ENCODE measurements around the gene PUS1.

The PUS1 gene

GRCh38 chr12:131971226-131971625 is 42.1 kb downstream of the PUS1 start:
- no peak overlapping the region for H3K4me2 ChIP-seq (ENCODE audit: low read length)
- no peaks in the 10 kb centered on the region for H3K9me2 ChIP-seq (replicated peaks; ENCODE audit: control insufficient read depth, low read length)
- H3K27ac ChIP-seq (ENCODE audit: low read depth, low read length): no peak overlapping the region
- H3K9me3 ChIP-seq (ENCODE audit: control insufficient read depth, insufficient read depth, low read length): no peaks in the 10 kb centered on the region
- H3K4me3 ChIP-seq (ENCODE audit: low read length): no peak overlapping the region
- no peak for TF ChIP-seq EZH2phosphoT487 (IDR thresholded peaks at IDR 0.05; ENCODE audit: borderline replicate concordance, low read length)
- TF ChIP-seq, protein P1, sequence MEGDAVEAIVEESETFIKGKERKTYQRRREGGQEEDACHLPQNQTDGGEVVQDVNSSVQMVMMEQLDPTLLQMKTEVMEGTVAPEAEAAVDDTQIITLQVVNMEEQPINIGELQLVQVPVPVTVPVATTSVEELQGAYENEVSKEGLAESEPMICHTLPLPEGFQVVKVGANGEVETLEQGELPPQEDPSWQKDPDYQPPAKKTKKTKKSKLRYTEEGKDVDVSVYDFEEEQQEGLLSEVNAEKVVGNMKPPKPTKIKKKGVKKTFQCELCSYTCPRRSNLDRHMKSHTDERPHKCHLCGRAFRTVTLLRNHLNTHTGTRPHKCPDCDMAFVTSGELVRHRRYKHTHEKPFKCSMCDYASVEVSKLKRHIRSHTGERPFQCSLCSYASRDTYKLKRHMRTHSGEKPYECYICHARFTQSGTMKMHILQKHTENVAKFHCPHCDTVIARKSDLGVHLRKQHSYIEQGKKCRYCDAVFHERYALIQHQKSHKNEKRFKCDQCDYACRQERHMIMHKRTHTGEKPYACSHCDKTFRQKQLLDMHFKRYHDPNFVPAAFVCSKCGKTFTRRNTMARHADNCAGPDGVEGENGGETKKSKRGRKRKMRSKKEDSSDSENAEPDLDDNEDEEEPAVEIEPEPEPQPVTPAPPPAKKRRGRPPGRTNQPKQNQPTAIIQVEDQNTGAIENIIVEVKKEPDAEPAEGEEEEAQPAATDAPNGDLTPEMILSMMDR (IDR thresholded peaks at IDR 0.05; ENCODE audit: low read depth, low read length, poor library complexity, severe bottlenecking): no peak
- H3K36me3 ChIP-seq (ENCODE audit: control insufficient read depth, low read length): no peaks in the 10 kb centered on the region
- H3F3A ChIP-seq (ENCODE audit: control insufficient read depth, insufficient read depth): no peaks in the 10 kb centered on the region
- no peaks in the 10 kb centered on the region for H3K4me1 ChIP-seq (ENCODE audit: control insufficient read depth, low read length)
- H3K79me2 ChIP-seq (ENCODE audit: control insufficient read depth, low read length): peaks cover 96% of the 10 kb centered on the region
- H4K20me1 ChIP-seq (ENCODE audit: control insufficient read depth, insufficient read depth, low read depth, low read length): peaks cover 12% of the 10 kb centered on the region
- H3K27me3 ChIP-seq (ENCODE audit: control insufficient read depth, low read length): no peaks in the 10 kb centered on the region

DNA sequence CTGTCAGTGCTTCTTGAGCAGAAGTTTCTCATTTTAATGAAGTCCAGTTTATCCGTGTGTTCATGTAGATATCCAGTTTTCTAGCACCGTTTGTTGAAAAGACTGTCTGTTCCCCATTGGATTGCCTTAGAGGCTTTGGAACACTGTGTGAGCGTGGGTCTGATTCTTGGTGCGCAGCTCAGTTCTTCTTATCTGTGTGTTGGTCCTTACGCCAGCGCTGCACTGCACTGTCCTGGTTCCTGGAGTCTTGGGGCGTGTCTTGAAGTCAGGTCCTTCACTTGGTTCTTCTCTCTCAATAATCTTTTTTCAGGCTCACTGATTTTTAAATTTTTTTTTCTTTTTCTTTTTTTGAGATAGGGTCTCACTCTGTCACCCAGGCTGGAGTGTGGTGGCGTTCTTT is 46.2 kb downstream of the PUS1 start:
- no peak overlapping the region for H3K4me3 ChIP-seq (ENCODE audit: low read length)
- H3K4me1 ChIP-seq (ENCODE audit: control insufficient read depth, low read length): no peaks in the 10 kb centered on the region
- no peaks in the 10 kb centered on the region for H3K9me2 ChIP-seq (replicated peaks; ENCODE audit: control insufficient read depth, low read length)
- TF ChIP-seq, protein P1 (IDR thresholded peaks at IDR 0.05; ENCODE audit: low read depth, low read length, poor library complexity, severe bottlenecking): no peak
- TF ChIP-seq EZH2phosphoT487 (IDR thresholded peaks at IDR 0.05; ENCODE audit: borderline replicate concordance, low read length): no peak
- no peaks in the 10 kb centered on the region for H3K27me3 ChIP-seq (ENCODE audit: control insufficient read depth, low read length)
- H3K27ac ChIP-seq (ENCODE audit: low read depth, low read length): no peak overlapping the region
- H3F3A ChIP-seq (ENCODE audit: control insufficient read depth, insufficient read depth): no peaks in the 10 kb centered on the region
- H3K9me3 ChIP-seq (ENCODE audit: control insufficient read depth, insufficient read depth, low read length): no peaks in the 10 kb centered on the region
- H4K20me1 ChIP-seq (ENCODE audit: control insufficient read depth, insufficient read depth, low read depth, low read length): peaks cover 12% of the 10 kb centered on the region
- H3K4me2 ChIP-seq (ENCODE audit: low read length): no peak overlapping the region
- H3K36me3 ChIP-seq (ENCODE audit: control insufficient read depth, low read length): peaks cover 6% of the 10 kb centered on the region
- H3K79me2 ChIP-seq (ENCODE audit: control insufficient read depth, low read length): peaks cover 82% of the 10 kb centered on the region

GRCh38 chr12:131979606-131980005 is 50.5 kb downstream of the PUS1 start:
- H3K9me2 ChIP-seq (replicated peaks; ENCODE audit: control insufficient read depth, low read length): no peaks in the 10 kb centered on the region
- no peak overlapping the region for H3K4me2 ChIP-seq (ENCODE audit: low read length)
- TF ChIP-seq, protein P1 (IDR thresholded peaks at IDR 0.05; ENCODE audit: low read depth, low read length, poor library complexity, severe bottlenecking): no peak
- no peak for TF ChIP-seq EZH2phosphoT487 (IDR thresholded peaks at IDR 0.05; ENCODE audit: borderline replicate concordance, low read length)
- peaks cover 31% of the 10 kb centered on the region for H3K36me3 ChIP-seq (ENCODE audit: control insufficient read depth, low read length)
- H4K20me1 ChIP-seq (ENCODE audit: control insufficient read depth, insufficient read depth, low read depth, low read length): peaks cover 3% of the 10 kb centered on the region
- H3K4me3 ChIP-seq (ENCODE audit: low read length): no peak overlapping the region
- no peaks in the 10 kb centered on the region for H3K4me1 ChIP-seq (ENCODE audit: control insufficient read depth, low read length)
- H3K9me3 ChIP-seq (ENCODE audit: control insufficient read depth, insufficient read depth, low read length): no peaks in the 10 kb centered on the region
- no peaks in the 10 kb centered on the region for H3F3A ChIP-seq (ENCODE audit: control insufficient read depth, insufficient read depth)
- no peak overlapping the region for H3K27ac ChIP-seq (ENCODE audit: low read depth, low read length)
- peaks cover 41% of the 10 kb centered on the region for H3K79me2 ChIP-seq (ENCODE audit: control insufficient read depth, low read length)
- H3K27me3 ChIP-seq (ENCODE audit: control insufficient read depth, low read length): no peaks in the 10 kb centered on the region

GRCh38 chr12:131980263-131980662 is 51.2 kb downstream of the PUS1 start:
- Histone ChIP-seq H3K9me3 (ENCODE audit: control insufficient read depth, insufficient read depth, low read length) (no peaks in the 10 kb centered on the region), H3F3A (ENCODE audit: control insufficient read depth, insufficient read depth) (no peaks in the 10 kb centered on the region), H3K36me3 (ENCODE audit: control insufficient read depth, low read length) (peaks cover 31% of the 10 kb centered on the region), H3K27me3 (ENCODE audit: control insufficient read depth, low read length) (no peaks in the 10 kb centered on the region), H3K79me2 (ENCODE audit: control insufficient read depth, low read length) (peaks cover 35% of the 10 kb centered on the region), H3K4me1 (ENCODE audit: control insufficient read depth, low read length) (no peaks in the 10 kb centered on the region), H3K4me3 (ENCODE audit: low read length) (no peak overlapping the region), H3K4me2 (ENCODE audit: low read length) (no peak overlapping the region), H4K20me1 (ENCODE audit: control insufficient read depth, insufficient read depth, low read depth, low read length) (peaks cover 3% of the 10 kb centered on the region), H3K27ac (ENCODE audit: low read depth, low read length) (no peak overlapping the region), H3K9me2 (replicated peaks; ENCODE audit: control insufficient read depth, low read length) (no peaks in the 10 kb centered on the region)
- no peak for TF ChIP-seq EZH2phosphoT487 (IDR thresholded peaks at IDR 0.05; ENCODE audit: borderline replicate concordance, low read length)
- TF ChIP-seq, protein P1 (IDR thresholded peaks at IDR 0.05; ENCODE audit: low read depth, low read length, poor library complexity, severe bottlenecking): no peak

Data from DOHH2 (cell line).